COLO829 (cell line): ENCODE results near the gene GRIN2B.

Experiments used
- DNase-seq: peaks from one replicate; pipeline ENCODE4 v3.0.0; 2012; ENCODE audit warnings: low spot score

GRIN2B gene

DNA sequence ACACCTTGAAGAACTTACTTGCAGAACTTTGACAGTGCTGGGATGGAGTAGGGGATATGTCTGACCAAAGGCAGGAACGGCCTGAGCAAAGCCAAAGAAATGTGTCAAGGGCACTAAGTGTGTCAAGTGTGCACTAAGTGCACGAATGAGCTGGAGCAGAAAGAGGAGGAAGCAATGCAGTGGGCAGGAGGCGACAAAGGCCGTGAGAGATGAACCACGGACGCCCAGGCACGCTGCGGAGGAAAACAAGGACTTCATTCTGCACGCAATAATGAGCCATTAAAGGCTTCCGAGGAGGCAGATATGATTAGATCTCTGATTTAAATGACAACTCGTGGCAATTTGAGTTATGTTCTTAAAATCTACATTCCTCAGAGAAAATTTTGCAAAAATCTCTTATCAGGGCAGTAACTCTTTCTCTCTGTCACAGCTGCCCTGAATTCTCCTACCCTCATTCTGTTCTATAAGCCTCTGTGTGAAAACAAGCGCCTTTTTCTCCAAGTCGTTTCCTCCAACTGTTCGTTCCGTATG is 25.3 kb downstream of the GRIN2B start:
- no peak for DNase-seq

DNA sequence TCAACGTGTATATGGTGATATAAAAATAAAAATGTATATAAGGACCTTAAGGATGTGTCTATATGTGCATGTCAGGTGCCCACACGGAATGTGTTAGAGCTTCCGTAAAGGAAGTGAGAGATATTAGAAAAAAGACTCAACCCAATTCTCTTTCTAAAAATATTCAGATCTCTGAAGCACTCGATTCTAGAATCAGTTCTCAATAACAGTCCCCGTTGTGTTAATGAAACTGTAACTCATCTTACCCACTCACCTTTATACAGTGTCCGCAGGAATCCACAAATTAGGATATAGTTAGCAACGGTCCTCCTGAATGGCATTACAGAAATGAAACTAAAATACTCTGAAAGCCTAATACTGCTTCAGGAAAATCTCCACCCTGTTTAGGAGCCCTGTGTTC is 29.3 kb downstream of the GRIN2B start:
- no peak for DNase-seq

DNA sequence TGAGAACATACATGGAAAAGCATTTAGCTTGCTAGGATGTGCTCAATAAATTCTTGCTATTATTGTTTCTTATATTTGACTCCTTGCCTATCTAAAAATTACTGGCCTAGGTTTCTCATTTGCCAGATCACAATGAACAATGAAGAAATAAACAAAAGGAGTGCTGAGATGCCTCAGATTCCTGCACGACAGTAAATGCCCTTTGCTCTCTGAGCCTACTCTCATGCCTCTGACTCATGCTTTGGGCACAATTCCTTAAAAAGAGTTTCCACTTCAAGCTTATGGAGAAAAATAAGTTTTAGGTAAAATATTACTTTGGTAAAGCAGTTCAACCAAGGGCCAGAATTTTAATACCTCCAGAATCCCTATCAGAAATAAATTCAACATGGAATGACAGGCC is 30.9 kb downstream of the GRIN2B start:
- DNase-seq = peak; percentile 79

DNA sequence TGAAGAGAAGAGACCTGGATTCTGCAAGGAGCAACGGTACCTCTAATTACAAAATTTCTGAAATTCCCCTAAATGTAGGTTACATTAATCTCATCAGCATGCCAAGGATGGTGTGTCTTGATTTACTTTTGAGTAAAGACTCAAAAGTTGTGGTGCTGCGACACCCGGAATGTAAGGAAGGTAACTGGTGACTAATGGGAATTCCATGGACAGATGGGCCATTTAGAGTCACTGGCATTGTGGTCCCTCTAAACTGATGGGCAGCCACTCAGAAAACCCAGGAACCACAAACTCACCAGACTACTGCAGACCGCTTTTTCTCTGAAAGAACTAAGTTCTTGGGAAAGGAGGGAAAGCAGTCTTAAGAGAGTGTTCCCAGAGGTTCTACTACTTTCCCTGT is 32.8 kb downstream of the GRIN2B start:
- DNase-seq = no peak

DNA sequence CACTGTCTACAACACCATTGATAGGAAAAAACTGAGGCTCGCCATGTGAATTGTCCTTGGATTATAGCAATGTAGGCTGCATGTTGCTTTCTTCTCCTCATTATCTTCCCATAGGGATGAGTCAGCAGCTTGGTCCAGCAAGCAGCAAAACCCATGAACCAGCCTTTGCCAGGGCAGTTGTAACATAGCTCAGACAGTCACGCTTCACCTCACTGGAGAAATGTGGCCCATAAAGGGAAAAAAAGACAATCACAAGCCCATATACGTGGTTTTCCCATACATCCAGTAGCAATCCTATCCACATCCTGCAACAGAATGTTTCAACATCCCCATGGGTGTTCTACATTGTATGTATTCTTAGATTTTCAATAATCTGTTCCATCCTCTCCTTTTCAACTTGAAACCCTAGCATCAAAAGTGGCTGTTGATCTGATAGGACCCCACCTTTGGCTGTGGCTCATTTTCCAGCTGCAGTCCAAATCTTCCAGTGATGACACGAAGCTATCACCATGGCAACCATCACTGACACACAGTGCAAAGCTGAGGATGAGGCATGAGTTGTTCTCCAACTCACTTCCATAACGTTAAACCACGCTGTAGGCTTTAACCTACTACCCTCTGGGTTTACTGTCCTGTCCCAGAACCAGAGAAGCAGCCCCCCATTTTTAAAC is 34.0 kb downstream of the GRIN2B start:
- DNase-seq = no peak

DNA sequence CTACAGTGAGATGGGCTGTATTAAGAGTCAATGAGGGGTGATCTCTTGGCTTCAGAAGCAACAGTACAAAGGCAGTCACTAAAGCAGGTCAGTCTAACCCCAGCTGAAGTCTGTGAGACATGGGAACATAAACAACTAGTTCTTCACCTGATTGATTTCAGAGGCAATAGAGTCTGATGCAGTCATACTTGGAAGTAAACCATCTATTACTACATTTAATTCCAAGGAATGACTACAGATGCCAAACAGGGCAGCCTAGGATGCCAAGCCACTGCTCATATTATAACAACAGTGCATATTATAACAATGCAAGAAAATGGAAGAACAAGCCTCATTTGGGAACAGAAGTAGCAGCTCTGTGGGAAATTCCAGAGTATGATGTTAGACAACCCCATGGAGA is 35.8 kb downstream of the GRIN2B start:
- DNase-seq = no peak

DNA sequence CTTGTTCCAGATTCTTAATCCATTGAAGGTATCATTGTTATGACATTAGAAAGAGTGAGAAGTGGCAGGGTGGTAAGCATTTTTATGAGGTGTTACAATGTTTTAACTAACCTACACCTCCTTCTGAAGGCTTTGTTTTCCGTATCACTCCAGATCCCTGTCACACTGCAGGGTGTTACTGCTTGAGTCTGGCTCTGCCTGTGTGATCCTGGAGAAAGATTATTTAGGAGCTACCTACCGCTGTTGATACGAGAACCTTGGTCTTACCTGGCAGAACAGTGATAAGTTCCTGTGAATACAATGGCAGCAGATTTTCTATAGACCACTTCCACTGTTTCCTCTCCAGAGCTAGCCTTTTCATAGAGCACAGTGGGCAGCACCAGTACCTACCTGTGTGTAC is 36.2 kb downstream of the GRIN2B start:
- DNase-seq = no peak

DNA sequence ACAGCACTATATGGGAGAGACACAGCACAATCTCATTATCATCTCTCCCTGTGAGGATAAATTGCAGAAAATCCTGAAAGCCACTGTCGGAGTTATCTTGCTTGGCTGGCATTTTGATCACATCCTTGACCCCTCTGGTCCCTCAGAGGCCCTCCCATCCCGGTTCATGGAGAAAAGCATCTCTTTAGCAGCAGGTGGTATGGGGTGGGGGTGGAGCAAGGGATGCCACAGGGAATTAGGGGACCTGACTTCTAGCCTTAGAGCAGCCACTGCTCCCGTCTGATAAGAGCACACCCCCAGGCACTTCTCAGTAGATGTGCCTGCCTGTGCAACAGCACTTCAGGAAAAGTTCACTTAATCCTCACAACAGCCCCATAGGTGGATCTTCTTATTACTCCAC is 38.6 kb downstream of the GRIN2B start:
- DNase-seq = no peak

DNA sequence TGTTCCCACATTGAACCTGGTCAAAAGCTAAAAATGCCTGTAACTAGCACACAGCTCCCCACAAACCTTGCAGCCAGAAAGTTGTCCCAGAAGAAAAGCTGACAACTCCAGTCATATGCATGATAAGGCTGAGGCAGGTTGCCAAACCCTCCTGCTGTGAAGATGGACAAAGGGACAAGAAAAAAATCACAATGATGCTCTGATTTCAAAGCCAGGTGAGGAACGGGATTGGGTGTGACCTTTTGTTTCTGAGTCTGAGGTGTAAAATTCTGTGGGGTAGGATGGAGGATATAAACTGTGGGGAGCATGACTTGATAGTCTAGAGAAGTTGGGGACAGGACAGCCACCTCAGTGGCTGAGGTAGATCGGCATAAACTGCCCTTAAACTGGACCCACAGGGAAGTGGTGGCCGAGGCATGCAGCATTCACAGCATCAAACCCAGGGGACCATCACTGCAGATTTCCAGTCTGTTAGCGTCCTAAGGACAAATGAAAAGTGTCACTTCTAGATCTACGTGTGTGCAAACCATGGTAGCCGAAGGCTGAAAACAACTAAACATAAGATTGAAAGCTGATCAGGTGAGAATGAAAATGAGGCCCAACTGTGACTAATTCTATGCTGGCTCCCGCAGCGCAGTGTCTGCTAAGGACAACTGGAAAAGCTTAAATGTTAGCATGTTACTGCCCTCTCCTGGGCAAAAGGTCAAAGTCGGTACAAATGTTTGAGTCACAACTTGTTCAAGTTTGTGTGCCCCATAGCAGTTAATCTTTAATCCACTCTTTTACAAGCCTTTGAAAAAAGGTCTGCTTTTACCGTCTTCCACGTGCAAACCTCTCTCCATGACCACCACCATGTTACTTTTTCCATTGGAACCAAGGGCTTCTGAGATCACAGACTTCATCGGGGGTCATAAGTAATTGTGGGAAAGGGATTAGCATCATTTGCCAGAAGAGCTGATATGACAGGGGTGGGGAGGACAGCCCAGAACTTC is 39.8 kb downstream of the GRIN2B start:
- DNase-seq = peak; percentile 80

DNA sequence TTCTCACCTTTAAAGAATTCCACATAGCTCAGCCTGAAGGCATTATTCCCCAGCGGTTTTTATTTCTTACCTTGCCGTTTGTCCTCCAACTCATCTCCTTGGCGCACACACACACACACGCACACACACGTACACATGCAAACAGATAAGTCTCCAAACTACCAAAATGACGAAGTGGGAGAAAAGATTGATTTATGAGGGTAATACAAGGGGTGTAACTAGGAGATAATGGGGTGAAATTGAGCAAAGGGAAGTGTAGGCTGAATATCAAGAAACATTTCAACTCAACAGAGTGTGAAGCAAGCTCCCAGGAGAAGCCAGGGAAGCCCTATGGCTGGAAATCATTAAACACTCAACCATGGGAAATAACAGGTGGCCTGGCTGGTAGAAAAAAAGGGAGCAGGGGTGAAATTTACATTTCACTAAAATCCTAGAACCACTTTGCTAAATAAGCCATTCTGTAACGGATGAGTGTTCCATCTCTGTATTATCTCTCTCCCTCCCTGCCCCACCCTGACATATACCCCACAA is 41.0 kb downstream of the GRIN2B start:
- DNase-seq = no peak

DNA sequence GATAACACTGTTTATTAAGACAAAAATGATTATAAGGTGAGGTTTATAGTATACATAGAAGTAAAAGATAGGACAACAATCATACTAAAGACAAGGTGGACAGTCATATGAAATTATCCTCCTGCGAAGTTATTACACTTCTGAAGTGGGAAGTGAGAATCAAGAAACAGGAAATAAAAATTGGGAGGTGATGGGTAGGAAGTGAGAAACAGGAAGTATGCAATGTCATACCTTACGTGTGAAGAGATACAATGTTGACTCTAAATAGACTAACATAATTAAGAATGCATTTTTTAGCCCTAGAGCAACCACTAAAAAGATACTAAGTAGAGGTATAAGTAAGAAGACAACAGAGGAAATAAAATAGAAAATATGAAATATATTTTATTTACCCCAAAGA is 43.7 kb downstream of the GRIN2B start:
- DNase-seq = no peak

DNA sequence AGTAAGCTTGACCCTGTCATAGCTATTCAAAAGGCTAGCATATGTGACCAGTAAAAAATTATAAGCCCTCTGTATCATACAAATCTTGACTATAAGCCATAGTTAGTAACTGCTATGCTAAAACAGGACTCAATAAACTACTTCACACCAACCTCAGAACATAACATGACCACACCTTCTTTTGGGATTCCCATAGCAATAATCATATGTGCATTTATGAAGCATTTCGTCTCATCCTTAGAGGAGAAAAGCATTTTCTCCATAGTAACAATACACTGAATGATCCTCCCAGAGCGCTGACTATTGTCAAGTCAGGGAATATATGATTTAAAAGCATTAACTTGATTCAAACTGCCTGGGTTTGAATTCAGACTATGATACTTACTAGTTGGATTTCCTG is 46.2 kb downstream of the GRIN2B start:
- DNase-seq = no peak
